Stimulated activated CD4-positive, alpha-beta T cell treated with anti-CD3 and anti-CD28 coated beads, Interleukin-15, amount 100 ng/mL, for 24 hours (primary cell): ENCODE data around the gene USP38.
"Not testable (repeated sequence)": the region's sequence is repeated elsewhere in the genome, so short reads cannot be mapped to it uniquely, and the experiment has no call there.

Experiments
- DNase-seq: peaks from one replicate; pipeline ENCODE4 v3.0.0-alpha.2; 2020

The USP38 gene

DNA sequence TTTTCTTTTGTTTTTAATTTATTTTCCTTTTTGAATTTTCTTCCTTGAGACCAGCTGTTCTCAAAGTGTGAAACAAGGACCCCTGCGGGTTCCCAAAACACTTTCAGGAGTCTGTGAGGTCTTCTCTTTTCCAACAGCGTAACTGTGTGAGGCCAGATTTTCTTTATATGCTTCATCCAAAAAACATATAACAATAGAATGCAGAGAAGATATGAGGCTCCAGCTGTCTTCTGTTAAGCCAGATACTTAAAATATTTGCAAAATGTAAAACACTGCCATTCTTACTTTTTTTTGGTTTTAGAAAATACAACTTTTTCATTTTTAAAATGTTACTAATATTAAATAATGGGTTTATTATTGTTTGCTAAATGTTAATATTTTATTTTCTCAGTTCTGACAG, 27.8 kb downstream of the USP38 start:
- no peak for DNase-seq

DNA sequence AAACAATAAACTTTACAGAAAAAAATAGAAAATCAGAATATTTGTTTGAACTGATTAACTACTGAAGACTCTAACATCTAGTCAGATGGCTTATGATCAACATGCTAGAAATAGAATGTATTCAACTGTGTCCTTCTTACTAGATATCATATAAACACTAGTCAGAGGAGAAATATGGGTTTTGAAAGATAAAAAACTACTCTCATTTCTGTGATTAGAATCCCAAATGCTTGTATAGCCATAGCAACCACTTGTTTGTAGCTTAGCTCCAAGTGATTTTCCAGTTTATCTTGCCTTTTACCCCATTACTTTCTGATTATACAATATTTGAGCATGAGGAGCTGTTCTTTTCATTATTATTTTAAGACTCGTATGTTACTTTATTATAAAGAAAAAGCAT, 31.2 kb downstream of the USP38 start:
- DNase-seq, result no peak

DNA sequence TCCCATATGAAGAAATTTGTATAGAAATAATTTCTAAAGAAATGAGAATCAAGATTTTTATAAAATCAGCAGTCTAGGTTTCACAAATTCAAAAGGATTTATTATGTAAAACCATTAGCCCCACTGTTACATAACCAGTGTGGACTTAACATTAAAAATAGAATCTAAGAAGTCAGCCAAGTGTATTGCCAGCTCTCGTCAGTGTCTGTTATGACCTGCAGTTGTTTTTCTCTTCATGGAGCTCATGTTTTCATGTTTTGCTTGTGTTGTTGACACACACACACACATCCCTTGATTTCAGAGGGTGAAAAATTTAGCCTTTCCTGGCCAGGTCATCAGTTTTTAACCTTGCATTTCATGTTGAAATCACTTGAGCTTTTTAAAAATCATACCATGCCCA, 39.5 kb downstream of the USP38 start:
- DNase-seq, result no peak

DNA sequence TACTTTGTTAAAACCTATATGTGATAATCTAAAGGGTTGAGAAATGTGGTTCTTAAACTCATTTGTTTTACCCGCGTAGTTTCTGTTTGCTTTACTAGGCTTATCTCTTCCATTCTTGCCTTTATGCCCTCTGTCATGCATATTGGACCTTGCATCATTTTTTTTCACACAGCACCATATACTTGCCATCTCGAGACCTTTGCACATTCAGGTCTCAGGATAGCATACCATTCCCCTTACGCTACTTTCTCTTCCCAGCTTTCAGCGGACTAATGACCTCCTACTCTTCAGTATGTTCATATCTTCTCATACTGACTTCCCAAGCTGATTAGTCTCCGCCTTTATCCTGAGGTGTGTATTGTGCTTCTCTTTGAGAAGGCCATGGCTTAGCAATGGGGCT, 40.5 kb downstream of the USP38 start:
- no peak for DNase-seq

DNA sequence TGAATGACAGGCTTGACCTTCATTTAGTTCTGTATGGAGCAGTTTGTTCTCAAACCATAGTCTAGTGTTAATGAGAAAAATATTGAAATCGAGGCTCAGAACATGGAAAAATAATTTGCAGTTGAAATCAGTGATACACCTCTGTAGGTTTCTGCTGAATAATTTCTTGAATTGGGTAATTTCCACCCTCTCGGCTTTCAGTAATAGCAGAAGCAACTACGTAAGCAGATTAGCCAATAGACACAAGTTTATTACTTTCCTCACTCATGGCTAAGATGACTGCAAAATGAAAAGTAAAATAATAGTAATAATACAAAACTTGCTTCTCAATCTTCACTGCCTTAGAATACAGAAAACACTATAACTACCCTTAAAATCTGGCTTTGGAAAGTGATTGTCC, 46.0 kb downstream of the USP38 start:
- no peak for DNase-seq

DNA sequence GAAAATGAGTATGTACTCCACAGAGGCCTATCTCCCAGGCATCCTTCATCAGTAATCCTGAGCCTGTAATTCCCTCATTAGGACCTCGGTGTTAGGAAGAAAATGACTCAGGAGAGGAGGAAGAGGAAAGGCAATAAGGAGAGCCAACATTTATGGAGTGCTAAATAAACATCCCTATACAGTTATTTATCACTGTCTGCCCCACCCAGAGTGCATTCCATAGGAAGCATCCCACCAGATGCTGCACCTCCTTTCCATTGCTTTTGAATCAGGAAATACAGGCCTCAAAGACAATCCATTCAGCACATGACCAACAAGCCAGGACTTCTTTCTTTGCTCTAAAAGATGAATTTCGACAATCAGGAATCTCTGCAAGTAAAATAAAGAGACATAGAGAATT, 47.6 kb downstream of the USP38 start:
- DNase-seq, result no peak

DNA sequence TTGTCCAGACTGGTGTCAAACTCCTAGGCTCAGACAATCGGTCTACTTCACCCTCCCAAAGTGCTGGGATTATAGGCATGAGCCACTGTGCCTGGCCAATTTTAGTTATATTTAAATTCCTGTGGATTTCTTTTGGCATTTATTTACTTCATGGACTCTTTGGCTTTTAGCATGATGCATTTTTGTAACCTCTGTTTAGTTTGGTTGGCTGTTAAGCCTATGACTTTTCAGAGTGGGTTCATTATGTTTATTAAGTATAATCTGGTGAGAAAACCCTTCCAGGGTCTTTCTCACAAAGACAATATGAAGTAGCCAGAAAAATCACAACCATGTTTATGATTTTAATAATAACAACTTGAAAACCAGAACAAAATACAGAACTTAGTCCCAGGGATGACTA, 49.4 kb downstream of the USP38 start:
- DNase-seq, result no peak

DNA sequence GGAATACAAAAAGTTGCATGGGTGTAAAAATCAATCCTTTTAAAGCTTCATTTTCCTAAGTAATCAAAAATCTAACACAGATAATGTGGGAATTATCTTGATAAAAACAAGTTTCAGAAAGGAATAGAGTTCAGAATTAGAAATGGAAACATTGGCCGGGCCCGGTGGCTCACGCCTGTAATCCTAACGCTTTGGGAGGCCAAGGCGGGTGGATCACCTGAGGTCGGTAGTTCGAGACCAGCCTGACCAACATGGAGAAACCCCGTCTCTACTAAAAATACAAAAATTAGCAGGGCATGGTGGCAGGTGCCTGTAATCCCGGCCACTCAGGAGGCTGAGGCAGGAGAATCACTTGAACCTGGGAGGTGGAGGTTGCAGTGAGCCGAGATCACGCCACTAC, 52.5 kb downstream of the USP38 start:
- not testable (repeated sequence) for DNase-seq

DNA sequence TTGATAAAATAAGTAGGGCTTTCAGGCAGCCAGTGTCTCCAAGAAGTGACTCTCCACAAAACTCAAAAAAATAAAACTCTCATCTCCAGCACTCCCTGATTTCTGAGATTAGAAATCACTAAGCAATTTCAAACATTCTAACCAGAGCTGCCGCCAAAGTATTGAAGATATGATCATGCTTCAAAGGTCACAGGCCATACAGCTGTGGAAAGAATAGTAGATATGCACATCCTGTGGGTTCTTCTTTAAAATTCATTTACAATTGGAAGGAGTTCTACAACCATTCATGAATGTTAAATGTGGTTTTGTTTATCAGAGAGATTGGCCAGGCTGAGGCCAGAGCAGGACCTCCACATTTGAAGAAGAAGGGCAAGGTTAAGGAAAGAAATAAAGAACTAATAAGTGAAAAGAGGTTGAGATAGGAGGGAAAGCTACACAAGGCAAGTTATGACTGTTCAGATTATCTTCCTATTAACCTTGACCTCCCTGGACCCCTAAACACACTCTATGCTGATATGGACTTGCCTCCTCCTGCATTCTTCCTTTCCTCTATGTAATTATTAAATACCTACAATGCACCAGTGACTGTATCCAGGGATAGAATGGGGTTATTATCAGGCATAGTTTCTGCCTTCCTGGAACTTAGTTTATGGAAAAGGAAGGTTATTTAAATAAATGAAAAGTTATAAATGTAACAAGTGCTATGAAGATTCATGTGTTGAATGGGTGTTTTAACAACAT, 56.4 kb downstream of the USP38 start:
- DNase-seq, result no peak

DNA sequence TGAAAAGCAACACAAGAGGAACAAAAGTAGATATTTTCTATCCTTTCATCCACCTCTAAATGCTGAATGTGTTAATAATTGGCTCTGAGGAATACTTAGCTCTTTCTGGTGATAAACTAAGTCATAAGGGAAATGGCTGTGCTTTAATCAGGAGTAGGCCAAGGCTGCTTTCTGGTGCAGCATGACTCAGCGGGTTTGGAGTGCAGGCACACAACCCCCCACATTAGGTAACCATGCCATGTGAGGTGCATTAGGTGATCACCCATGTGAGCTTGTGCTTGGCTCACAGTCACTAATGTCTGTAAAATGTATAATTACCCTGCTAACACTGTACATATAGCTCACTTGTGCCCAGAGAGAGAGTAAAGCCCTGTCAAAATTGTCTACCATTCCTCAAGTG, 57.2 kb downstream of the USP38 start:
- no peak for DNase-seq

DNA sequence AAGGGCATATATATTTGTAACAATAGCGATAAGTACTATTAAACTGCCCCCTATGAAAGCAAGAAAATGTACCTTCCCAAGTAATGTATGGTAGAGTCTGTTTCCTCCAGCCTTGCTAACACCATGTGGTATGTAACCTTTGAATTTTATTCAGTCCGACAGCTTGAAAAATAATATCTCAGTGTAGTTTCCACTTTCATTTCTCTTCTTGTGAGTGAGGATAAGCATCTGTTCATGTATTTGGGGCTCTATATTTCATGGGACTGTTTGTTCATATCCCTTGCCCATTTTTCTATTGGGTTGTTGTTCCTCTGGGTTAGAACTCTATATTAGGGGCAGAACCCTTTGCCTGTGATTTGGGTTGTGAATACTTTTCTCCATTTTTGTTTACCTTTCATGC, 58.3 kb downstream of the USP38 start:
- no peak for DNase-seq

DNA sequence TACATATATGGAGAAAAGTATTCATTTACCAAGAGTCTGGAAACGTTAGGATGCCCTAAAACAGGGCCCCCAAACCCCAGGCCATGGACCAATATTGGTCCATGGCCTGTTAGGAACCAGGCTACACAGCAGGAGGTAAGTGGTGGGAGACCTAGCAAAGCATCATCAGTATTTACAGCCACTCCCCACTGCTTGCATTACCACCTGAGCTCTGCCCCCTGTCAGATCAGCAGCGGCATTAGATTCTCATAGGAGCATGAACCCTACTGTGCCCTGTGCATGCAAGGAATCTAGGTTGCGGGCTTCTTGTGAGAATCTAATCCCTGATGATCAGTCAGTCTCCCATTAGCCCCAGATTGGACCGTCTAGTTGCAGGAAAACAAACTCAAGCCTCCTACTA, 62.3 kb downstream of the USP38 start:
- no peak for DNase-seq

DNA sequence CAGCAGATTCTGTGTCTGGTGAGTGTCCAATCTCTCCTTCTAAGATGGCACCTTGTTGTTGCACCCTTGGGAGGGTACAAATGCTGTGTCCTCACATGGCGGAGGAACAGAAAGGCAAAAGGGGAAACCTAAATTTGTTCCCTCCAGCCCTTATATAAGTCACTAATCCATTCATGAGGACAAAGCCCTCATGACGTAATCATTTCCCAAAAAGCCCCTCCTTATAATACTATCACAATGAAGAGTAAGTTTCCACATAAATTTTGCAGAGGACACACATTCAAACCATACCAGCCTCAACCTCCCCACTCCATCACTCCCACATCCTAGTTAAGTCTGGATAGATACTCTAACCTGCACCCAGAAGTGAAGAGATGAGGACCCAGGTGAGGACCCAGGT, 63.1 kb downstream of the USP38 start:
- no peak for DNase-seq

DNA sequence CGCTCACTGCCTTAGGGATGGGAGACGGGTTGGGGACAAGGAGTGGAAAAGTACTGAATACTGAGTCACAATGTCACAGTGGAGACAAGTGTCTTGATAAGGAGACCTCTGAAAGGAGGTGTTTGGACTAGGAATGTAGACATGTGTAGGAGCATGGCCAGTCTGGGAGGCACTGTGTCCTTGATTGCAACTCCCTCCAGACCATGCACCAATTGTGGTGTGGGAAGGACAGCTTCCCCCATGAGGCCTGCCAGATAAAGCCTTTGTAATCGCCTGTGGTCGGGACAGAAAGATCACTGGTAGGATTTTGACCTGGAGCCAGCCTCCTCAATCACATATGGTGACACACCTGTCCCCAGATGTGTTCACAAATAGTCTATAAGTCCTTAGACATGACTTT, 64.1 kb downstream of the USP38 start:
- DNase-seq, result no peak

DNA sequence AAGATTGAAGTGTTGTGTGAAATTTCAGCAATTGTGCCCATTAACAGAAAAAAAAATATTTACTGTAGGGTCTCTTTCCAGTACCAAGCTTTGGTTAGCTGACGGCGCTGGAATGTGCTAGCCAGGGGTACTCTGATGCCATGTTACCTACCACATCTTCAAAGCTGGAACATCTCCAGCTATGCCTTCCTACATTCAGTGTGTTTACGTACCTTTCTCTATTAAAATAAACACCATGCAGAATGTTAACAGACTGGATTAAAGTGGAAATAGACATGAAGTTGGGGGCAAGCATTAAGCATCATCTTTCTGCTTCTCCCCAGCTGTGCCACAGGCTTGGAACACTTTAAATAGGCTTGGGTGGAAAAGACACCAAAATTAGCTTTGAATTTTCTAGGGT, 65.9 kb downstream of the USP38 start:
- DNase-seq, result no peak

DNA sequence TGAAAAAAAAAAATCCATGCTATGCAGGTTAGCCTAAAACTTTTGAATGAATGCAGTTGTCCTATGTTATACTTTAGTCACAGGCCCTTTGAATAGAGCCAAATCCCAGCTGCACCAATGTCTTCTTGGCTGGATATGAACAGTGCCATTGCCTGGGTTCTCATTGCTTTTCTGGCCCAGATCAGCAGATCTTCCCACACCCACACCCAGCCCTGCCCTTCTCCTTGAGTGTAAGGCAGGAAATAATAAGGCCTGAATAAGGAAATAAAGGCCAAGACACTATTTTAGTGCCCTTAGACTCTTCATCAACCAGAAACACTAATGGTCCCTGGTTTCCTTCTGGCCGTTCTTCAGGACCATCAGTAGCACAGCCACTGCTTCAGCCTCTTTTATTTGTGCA, 66.6 kb downstream of the USP38 start:
- DNase-seq, result no peak

DNA sequence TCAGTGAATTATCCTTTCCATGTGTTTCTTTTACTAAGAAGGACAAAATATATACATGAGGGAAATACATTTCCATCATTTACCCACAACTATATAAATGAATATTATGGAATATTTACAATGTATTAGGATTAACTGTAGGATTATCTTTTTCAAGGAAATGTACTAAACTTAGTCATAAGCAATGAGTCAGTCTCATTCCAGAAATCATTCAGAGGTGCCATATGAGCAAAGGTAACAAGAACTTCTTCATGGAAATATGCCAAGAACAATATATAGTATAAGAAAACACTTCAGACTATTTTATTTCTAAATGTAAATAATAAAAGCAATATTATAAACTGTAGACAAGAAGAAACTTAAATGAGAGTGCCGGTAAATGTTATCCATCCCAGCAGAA, 67.1 kb downstream of the USP38 start:
- no peak for DNase-seq

DNA sequence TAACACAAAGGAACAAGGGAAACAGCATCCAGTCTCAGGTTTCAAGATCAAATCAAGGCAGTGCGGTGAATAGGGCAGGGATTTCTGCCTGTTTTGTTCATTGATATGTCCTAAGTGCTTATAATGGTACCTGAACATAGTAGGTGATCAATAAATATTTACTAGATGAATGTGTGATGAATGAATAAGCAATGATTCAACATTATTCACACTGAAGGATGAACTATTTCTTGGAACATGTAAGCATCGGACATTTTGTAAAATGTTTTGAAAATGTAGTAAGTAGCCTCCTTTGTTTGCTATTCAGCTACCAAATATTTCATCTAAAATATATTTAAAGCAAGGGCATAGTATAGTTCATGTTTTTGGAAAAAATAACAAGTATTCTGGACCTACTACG, 67.8 kb downstream of the USP38 start:
- DNase-seq, result no peak

DNA sequence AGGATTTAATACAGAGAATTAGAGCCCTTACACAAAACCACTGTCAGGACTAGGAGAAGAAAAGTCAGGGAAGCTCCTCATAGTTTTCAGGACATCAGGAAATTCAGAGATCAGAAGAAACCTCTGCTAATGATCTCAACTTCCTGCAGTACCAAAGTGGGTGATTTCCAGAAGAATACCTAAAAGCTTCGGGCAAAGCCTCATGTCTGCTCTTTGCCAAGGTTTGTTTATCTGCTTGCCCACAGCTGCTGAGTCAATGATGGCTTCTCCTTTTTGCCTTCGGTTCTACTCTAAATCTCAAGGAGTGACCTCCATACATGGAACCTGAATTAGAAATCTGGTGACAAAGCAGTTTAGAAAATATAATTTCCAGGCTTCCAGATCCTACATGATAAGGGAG, 68.4 kb downstream of the USP38 start:
- no peak for DNase-seq

DNA sequence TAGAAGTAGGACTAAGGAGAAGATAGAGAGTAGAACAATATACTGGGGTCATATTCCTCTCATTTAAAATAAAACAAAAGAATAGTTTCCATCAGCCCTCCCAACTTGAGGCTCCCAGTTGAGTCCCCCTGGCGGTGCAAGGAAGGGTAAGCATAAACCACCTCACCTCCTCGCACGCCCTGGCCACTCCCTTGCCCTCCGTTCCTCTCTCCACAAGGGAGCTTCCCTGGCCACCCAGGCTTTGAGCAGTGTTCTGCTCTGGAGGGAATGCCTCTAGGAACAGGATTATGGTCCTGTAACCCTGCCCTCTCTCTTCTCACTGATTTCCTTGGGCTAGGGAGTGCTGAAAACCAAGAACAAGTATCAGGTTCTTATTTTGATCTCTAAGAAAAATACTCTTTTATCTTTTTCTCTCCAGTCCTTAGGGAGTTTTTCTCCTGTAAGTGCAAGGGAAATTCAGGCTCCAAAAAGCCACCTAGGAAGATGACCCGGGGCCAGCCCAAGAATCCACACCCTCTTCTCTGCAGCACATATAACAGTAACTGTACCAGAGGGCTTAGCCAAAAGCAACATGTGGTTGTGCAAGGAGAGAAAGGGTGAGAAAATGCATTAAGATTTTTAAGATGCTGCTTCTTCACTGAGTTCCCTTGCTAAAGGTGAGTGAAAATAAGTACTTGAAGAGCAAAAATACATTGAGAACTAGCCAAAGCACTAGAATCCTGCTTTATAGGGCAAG, 69.9 kb downstream of the USP38 start:
- no peak for DNase-seq

DNA sequence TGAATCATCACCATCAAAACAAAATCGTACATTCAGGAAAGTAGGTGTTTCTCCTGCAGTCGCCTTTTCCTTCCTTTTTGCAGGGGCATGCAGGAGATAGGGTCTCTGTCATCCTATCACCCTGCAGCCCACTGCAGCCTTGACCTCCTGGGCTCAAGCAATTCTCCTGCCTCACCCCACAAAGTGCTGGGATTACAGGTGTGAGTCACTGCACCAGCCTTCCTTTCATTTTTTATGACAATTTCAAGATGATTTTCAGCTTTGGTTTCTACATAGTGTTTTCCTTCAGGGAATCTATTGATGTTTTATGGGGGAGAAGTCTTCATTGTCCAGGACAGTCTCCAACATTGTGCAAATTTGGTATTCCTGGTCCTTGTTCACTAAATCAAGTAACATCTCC, 71.7 kb downstream of the USP38 start:
- no peak for DNase-seq

DNA sequence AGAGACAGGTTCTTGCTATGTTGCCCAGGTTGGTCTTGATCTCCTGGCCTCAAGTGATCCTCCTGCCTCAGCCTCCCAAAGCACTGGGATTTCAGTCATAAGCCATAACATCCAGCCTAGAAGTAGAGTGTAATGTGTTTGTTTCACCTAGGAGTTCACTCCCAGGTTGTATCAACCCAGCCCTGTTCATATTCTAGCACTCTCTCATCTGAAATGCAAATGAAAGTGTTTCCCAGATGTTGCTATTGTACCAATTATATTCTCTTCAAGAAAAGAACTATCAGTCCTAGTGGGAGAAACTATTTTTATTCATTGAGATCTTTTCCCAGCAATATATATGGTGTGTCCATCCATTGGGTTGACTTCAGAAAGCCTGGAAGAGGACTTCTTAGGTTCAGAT, 72.6 kb downstream of the USP38 start:
- no peak for DNase-seq

DNA sequence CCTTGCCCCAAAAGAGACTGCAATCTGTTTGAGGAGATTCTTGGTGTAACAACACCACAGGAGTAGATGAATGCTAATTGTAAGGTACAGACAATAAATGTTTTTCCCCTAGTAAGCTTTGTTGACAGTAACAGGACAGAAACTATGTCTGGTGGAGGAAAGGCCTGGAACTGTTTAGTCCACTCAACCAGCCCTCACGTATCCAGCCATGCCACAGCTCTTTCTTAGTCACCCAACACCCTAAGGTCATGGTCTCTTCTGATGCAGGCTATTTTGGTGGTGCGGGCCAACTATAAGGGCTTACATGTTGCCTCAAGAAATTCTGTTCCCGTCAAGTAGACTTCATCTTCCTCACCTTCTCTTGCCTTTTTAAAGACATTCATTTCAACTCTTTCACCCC, 76.0 kb downstream of the USP38 start:
- no peak for DNase-seq

DNA sequence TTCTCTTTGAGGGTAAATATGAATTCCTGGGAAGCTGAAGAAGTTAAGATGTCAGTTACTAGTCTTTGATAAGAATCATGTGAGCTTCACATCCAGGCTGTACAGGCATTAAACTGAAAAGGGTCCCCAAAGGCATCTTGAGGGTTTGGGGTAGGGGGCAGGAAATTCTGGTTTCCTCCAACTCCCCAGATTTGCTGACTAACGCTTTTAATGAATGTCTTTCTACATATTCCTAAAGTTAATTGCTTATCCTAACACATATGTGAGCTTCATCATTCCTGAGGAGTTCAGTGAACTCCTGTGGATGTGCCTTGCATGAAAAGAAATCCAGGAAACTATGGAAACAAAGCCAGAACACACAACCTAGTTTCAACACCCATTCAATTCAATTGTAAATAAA, 78.1 kb downstream of the USP38 start:
- no peak for DNase-seq

DNA sequence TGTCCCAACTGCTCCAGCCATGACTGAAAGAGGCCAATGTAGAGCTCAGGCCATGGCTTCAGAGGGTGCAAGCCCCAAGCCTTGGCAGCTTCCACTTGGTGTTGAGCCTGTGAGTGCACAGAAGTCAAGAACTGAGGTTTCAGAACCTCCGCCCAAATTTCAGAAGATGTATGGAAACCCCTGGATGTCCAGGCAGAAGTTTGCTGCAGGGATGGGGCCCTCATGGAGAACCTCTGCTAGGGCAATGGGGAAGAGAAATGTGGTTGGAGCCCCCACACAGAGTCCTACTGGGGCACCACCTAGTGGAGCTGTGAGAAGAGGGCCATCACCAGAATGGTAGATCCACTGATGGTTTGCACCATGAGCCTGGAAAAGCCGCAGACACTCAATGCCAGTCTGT, 83.0 kb downstream of the USP38 start:
- not testable (repeated sequence) for DNase-seq
